Endothelial cell of hepatic sinusoid (primary cell): ENCODE data around the gene TTLL7.

Source experiments
- in situ Hi-C: cut with HindIII; loops from 2 replicates; pipeline ENCODE4 v1.10.0; 2017; ENCODE audit warnings: low sequenced_read_pairs

Gene TTLL7

DNA sequence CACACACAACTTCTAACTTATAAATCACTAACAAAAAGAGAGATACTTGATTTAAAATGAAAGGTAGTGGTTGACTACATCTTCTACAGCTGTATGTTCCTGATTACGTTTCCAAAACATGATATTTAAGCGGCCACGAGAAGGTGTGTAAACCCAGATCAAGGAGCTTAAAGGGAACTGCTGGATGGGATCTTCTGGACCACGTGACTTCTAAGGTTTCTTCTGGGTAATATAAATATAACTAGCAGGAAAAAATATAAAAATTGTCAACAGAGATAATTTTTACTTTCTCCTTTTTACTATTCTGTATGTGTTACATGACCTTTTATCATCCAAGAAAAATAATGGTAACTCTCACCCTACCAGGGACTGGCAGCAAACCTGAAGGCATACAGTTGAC lies 66.2 kb downstream of the TTLL7 start:
- in situ Hi-C loops: no loop called here

DNA sequence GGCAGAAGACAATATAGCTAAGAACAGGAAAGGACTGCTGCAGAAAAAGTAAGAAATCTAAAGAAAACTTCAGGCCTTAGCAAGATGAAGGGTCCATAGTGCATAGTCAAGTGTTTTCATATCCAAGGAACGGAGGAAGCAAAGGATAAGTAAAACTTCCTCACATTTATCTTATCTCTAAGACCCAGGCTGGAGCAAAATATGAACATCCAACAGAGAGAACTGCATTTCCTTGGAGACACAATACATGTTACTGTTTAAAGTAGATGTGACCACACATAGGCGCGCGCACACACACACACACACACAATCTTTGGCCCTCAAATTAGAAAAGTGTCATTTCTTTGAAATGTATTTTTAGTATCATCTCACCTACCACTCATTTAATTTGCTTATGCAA lies 66.7 kb downstream of the TTLL7 start:
- in situ Hi-C loops: no loop called here

DNA sequence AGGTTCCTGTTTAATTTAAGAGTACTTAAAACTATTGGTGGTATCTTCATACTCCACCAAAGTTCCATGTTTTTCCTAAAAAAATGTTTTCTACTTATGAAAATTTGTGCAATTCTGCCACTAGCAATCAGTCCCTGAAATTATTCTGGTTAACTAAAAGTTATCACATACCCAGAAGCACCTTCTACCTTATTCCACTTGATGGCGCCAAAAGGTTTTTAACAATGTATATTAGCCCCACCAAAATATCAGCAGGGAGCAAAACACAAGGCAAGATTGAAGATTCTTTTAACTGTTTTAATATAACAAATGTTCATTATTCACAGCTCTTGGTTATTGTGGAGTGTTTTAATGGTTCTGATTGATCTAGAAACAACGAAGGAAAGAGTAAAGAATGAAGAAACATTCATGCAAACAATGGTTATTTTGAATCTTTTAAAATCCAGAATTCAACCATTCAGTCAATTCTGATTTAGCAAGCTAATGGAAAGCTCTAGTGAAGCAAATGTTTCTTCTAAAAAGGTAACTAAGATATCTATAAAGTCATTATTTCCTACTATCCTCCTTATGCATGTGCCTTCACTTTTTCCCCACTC lies 67.2 kb downstream of the TTLL7 start:
- in situ Hi-C loops: no loop called here

DNA sequence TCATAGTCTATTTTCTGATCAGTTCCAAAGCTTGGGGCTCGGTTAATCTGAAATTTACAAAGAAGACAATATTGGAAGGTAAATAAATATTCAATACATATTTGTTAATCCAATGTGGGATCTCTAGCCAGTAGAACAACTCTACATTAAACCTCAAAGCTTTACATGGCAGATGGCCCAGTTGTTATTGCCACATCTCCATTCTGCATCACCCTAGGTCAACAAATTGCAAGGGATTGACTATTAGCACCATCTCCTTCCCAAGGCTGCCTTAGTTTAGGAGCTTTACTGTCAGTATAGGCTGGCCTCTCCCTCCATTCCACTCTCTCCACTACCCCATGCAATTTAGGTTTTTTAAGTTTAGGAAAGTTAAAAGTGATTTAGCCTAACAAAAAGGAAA lies 69.7 kb downstream of the TTLL7 start:
- in situ Hi-C loops: loop anchor here (5.0 kb wide), 1 partner anchor 513 kb away; no protein-coding TSS in a partner anchor

DNA sequence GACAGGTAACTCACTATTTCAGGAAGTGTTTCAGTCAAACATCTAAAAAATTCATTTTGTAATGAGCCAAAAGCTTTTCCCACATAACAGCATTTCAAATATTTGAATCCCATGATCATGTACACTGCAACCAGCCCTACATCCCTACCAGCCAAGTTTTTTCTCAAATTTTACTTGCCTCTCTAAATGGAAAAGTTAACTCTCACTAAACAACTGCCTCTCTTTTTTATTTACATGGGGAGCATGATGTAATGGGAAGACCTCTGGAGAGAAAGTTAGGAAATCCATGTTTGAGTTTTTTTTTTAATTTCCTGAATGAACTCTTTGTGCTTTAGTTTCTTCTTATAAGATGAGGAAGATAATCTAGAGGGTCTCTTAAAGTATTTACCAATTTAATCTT lies 70.5 kb downstream of the TTLL7 start:
- in situ Hi-C loops: loop anchor here (5.0 kb wide), 1 partner anchor 514 kb away; no protein-coding TSS in a partner anchor

DNA sequence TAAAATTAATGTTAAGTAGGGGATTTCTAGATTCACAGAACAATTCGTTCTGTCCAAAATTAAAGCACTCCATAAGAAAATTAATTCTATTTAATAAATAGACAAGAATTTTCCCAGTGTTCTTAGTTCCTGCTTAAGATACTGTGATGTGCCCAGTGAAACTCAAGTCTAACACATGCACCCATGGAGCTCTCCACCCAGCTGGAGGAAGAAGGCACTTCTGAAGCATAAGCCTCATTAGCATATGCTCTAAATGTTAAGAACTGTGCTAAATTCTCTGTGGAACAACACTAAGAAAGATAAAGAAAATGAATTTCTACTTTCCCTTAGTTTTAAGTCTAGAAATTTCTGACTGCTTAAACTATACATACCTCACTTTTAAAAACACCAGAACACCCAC lies 71.2 kb downstream of the TTLL7 start:
- in situ Hi-C loops: loop anchor here (5.0 kb wide), 1 partner anchor 515 kb away; no protein-coding TSS in a partner anchor

DNA sequence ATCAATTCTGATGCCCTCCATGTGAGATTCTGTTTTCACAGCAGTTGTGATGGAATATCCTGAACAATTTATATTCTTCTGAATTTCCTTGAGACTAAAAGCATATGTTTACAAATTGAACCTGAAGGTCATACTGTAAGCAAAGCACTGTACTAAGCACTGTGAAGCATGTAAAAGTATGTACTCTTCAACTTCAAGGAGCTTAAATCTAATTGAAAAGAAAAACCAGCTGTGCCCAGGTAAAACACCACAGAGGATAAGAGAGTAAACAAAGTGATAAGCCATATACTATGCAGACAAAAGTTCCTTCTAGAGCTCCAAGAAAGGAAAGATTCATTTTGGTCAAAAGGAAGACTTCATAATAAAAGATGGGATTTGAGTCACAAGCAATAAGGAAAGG lies 71.9 kb downstream of the TTLL7 start:
- in situ Hi-C loops: loop anchor here (5.0 kb wide), 1 partner anchor 515 kb away; no protein-coding TSS in a partner anchor

DNA sequence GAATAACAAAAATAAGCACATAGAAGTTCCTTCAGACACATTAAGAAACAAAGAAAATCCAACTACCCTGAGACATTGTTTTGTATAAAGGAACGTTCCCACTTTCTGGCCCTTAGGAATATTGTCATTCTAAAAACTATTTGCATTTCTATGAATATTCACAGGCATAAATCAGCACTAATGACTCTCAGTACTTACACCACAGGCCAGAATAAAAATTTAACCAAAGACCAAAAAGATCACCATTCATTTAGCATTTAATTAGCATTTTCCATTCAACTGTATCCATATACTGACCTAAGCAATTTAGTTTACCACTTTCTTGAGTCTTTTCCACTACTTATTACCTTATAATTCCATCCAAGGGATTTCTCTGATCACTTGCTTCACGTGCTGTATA lies 75.4 kb downstream of the TTLL7 start:
- in situ Hi-C loops: loop anchor here (25.0 kb wide), 1 partner anchor 689 kb away; no protein-coding TSS in a partner anchor

DNA sequence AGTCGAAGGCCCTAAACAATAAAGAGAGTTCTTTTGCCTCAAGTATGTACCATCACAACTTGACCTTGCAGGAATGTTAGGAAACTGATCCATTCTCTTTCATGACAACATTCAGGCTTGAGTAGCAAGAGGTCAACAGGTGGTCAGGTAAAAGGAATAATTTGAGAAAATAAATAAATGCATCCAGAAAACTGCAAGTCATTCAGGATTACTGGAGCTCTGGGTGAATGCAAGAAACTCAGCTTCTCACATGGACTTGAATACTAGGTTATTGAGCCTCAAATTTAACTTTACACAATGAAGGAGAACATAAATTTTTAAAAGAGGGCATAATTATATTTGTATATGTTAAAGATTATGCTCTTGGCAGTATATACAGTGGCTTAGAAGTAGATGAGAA lies 76.5 kb downstream of the TTLL7 start:
- in situ Hi-C loops: loop anchor here (25.0 kb wide), 1 partner anchor 690 kb away; no protein-coding TSS in a partner anchor

DNA sequence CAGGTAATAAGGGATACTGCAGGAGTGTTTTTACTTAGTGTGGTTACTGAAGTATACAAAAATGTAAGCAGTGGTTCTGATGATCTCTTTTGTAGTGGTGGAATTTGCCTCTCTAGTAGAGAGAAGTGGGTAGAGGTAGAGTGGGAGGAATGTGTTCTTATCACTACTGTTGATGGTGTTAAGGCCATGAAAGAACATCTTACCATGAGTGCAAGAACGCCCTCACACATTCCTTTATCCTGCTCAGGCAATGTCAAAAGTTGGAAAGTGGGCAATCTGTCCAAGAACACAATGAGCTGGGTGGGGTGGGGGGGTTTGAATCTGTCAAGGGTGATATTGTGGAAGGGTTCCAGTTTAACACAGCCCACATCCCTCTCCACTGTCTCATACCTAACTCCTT lies 78.6 kb downstream of the TTLL7 start:
- in situ Hi-C loops: loop anchor here (25.0 kb wide), 1 partner anchor 692 kb away; no protein-coding TSS in a partner anchor

DNA sequence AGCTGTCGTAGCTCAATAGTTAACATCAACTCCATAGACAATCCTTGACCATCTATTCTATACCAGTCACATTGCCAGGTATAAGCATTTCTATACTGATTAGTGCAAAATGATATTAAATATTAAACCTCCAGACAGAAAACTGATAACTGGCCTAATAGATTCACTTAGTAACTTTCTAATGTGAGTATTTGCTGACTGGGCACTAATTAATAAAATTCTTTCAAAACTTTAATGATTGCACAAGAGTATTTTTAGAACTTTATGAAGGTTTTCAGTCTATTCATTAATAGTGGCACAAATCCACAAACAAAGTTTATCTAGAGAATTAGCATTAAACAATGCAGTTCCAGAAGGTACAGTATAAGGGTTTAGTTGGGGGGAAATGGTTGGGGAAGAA lies 79.1 kb downstream of the TTLL7 start:
- in situ Hi-C loops: loop anchor here (25.0 kb wide), 1 partner anchor 692 kb away; no protein-coding TSS in a partner anchor

DNA sequence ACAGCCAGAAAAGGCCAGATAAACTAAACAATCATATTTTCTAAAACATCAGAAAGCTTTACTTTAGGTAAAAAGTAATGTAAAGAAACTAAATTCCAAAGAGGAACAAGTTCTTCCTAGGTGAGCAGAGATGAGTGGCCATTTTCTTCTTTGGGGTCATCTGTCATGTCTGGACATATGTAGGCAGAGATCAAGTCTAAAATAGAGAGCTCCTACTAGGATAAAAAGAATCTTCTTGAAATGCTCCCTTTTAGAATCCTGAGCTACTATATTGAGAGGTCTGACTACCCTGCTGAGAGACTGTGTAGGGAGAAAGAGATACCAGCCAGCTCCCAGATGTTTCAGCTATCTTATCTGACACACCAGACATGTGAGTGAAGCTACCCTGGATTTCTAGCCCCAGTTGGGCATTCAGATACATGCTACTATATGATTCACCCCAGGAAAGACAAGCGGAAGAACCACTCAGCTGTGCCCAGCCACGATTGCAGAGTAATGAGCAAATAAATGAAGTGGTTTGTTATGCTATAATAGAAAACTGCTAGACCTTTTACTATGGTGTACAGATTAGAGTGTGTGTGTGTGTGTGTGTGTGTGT lies 80.1 kb downstream of the TTLL7 start:
- in situ Hi-C loops: loop anchor here (25.0 kb wide), 1 partner anchor 694 kb away; no protein-coding TSS in a partner anchor

DNA sequence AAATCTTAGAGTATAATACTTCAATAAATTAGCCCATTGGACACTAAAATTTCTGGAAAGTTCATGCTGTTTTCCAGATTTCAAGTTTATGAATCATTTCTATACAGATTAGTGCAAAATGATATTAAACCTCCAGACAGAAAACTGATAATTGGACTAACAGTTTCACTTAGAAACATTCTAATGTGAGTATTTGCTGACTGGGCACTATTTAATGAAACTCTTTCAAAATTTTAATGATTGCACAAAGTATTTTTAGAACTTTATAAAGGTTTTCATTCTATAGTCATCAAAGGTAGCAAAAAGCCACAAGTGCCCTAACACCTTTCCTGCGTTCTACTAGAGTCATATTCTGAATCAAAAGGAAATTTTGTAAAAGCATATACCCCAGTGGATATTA lies 81.0 kb downstream of the TTLL7 start:
- in situ Hi-C loops: loop anchor here (25.0 kb wide), 1 partner anchor 694 kb away; no protein-coding TSS in a partner anchor

DNA sequence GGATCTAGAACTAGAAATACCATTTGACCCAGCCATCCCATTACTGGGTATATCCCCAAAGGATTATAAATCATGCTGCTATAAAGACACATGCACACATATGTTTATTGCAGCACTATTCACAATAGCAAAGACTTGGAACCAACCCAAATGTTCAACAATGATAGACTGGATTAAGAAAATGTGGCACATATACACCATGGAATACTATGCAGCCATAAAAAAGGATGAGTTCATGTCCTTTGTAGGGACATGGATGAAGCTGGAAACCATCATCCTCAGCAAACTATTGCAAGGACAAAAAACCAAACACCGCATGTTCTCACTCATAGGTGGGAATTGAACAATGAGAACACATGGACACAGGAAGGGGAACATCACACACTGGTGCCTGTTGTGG lies 82.8 kb downstream of the TTLL7 start:
- in situ Hi-C loops: loop anchor here (25.0 kb wide), 1 partner anchor 696 kb away; no protein-coding TSS in a partner anchor

DNA sequence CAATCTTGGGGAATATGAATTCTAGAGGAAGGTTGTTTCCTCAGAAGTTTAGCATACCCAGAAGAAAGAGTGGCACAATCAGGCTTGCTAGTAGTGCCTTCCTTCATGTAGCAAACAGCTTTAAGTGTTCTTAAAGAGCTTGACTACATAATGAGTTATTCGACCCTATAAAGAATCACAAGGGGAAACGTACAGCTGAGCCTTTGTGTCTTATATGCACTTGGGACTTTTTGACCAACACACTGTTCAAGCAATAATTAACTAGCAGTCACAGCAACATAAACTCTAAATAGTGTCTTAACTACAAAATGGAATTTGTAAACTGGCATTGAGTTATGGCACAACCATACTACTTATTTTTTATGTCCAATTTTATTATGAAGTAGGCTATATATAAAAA lies 86.1 kb downstream of the TTLL7 start:
- in situ Hi-C loops: loop anchor here (5.0 to 25.0 kb wide), 2 partner anchors 154 to 699 kb away; no protein-coding TSS in a partner anchor

DNA sequence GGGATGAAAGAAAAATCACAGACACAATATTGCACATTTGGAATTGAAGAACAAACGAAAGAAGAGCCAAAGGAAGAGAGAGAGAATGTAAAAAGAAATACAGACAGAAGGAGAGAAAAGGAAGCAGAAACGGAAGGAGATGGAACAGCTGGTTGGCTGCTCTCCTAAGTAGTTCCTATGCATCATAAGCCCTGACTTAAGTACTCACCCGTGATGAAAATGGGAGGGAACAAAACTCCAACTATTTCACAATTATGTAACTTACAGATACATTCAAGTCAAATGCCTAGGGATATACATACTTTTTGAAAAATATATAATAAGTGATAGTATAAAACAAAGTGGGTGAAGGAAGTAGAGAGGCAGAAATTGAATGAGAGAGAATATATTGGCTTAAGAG lies 88.5 kb downstream of the TTLL7 start:
- in situ Hi-C loops: loop anchor here (5.0 to 25.0 kb wide), 2 partner anchors 157 to 702 kb away; no protein-coding TSS in a partner anchor

DNA sequence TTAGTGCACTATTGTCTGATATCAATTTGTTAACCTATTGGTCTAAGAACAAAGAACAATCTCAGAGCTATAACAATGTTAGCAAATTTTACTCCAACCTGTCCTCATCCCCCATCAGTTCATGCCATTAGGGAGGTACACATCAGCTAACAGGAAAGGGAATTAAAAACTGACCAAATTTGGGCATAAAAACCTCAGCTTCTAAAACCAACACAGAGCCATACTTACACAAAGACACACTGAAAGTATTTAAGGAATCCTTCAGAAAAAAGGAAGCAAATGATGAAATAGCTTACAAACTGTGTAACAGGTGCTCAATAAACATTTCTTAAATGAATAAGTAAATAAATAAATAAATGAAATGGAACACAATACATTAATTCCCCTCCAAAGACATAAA lies 89.2 kb downstream of the TTLL7 start:
- in situ Hi-C loops: loop anchor here (5.0 to 25.0 kb wide), 2 partner anchors 158 to 703 kb away; no protein-coding TSS in a partner anchor

DNA sequence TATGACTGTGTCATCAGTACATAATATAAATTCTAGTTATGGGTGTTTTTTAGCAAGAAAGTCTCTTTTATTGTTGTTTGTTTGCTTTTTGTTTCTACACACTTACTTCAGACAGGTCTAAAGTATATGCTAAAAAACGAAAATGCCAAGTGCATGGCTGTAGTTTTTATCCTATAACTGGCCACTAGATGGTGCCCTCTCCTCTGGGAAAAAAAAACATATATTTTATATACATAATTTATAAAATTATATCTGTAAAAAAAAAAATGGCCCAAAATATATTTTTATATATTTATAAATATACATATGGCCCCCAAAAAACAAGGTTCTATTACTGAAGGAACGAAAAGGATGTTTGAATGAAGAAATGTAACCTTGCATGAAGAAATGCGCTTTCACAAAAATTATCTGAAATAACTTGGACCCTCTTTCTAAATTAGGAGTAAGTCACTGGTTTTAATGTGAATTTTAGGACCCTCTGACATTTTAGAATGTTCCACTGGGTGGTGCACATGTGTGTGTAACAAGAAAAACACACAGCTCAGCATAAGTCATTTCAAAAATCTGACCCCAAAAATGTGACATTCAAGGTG lies 93.5 kb downstream of the TTLL7 start:
- in situ Hi-C loops: loop anchor here (25.0 kb wide), 1 partner anchor 707 kb away; no protein-coding TSS in a partner anchor

DNA sequence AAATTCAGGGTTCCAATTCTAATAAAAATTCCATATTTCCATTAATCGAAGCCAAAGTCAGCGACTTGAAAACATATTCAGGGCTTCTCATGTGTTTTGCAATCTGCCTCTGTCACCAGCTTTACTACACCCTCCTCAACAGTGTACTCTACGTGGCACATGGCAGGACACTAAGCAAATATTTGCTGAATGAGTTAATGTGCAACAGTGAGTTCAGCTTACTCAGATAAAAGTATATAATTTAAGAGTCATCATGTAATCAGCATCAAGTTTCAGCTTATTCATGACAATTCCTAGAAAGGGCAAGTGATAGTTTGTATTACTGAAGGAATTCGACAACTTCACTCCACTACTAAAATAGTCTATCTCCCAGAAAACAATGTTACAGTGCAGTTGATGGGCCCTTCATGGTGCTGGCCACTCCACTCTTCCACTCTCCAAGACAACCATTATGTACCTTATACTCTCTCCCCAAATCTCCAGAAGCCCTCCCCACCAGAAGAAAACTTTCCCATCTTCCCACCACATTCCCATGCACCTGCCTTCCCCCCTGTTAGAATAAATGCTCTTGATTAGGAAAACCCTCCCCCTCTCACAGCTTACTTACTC lies 97.3 kb downstream of the TTLL7 start:
- in situ Hi-C loops: loop anchor here (25.0 kb wide), 1 partner anchor 711 kb away; no protein-coding TSS in a partner anchor

DNA sequence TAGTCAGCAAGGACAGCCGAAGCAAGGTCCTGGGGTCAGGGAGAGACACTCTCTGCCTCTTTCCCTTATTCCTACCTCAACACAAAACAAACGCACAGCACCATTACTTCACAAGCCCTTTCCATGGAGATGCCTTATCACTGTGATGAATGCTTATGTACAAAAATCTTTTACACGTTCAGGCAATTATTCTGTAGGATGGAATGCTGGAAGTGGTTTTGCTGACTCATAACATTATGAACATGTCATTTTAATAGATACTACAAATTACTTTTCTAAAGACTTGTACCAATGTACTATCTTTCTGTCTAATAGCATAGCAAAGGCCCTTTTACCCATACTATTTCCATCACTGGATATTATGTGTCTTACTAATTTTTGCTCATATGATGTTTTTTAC lies 98.4 kb downstream of the TTLL7 start:
- in situ Hi-C loops: loop anchor here (25.0 kb wide), 1 partner anchor 712 kb away; no protein-coding TSS in a partner anchor

DNA sequence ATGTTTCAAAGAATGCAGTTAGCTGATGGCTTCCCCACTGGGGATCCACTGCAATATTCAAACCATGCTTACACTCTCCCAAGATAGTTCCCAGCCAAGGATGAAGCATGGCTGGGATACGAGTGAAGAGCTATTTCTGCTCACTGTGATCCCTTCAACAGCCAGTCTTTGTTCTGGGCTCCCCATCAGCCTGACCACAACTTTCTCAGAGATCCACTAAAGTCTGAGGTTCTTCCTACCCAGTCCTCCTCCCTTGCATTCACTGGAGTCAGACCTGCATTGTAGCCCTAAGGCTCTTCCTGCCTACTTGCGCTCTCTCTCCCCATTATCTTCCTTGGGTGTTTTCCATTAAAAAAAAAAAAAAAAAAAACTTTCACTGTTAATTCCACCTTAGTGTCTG lies 101.4 kb downstream of the TTLL7 start:
- in situ Hi-C loops: loop anchor here (10.0 kb wide), 1 partner anchor 107 kb away; no protein-coding TSS in a partner anchor
